Measurements from ENCODE around the gene SLIT3. TPM values are rescaled to one million over a fixed set of nuclear protein-coding genes. Genes with fewer than 3 reads are reported as not detected.

Gene SLIT3
- total RNA-seq, 6 experiments from 2014 or later = 0.31 to 1.2 (median 0.65) TPM

DNA sequence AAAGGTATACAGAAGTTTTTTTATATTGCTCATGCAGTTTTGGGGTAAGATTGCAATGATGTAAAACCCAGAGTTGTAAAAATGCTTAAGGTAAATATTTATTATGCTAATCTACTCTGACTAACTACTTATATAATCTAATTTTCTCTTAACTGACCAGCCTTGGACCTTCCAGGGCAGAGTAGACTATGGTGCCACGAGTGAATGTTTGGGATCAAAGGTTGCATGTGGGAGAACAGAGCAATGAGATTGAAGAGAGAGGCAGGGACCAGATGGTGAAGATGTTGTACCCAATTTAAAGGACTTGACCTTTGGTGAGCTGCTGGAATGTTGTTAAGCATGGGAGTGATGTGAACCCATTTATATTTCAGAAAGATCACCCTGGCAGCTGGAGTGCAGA lies 686.9 kb downstream of the SLIT3 start:
- Histone ChIP-seq H3K9me3 (no peaks in the 10 kb centered on the region), H3K27me3 (no peaks in the 10 kb centered on the region), H3K4me1 (peaks cover 0 to 30% (median 10%) of the 10 kb centered on the region in 4 donors), H3K36me3 (no peaks in the 10 kb centered on the region), H3K27ac (peak overlapping the region in 2 of 3 donors; percentile 86 to 91), H3K4me3 (no peak overlapping the region)
- DNase-seq (peak in 1 of 3 donors; percentile 69), ATAC-seq (peak; percentile 78 to 89 (median 82))
- intact Hi-C loops (cut with DNase I) = no loop called here
- 36% methylated on average over 1 of the region's 1 CpG for WGBS (ENCODE audit: insufficient coverage, low coverage, low lambda C conversion rate, missing lambda C conversion rate)
- TF ChIP-seq POLR2A (IDR thresholded peaks at IDR 0.05) = no peak
- TF ChIP-seq, protein P1, sequence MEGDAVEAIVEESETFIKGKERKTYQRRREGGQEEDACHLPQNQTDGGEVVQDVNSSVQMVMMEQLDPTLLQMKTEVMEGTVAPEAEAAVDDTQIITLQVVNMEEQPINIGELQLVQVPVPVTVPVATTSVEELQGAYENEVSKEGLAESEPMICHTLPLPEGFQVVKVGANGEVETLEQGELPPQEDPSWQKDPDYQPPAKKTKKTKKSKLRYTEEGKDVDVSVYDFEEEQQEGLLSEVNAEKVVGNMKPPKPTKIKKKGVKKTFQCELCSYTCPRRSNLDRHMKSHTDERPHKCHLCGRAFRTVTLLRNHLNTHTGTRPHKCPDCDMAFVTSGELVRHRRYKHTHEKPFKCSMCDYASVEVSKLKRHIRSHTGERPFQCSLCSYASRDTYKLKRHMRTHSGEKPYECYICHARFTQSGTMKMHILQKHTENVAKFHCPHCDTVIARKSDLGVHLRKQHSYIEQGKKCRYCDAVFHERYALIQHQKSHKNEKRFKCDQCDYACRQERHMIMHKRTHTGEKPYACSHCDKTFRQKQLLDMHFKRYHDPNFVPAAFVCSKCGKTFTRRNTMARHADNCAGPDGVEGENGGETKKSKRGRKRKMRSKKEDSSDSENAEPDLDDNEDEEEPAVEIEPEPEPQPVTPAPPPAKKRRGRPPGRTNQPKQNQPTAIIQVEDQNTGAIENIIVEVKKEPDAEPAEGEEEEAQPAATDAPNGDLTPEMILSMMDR (IDR thresholded peaks at IDR 0.05) = no peak

DNA sequence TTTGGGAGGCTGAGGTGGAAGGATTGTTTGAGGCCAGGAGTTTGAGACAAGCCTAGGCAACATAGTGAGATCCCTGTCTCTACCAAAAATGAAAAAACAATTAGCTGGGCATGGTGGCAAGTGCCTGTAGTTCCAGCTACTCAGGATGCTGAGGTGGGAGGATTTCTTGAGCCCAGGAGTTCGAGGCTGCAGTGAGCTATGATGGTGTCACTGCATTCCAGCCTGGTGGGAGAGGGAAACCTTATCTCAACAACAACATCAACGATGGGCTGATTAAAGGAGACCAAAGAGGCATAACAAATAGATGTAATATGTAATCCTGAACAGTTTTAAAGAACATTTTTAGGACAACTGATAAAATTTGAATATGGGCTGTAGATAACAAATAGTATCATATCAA lies 687.5 kb downstream of the SLIT3 start:
- 19% methylated on average over 2 of the region's 2 CpGs for WGBS (ENCODE audit: insufficient coverage, low coverage, low lambda C conversion rate, missing lambda C conversion rate)
- DNase-seq = no peak
- no peak overlapping the region for H3K4me3 ChIP-seq
- no peak for TF ChIP-seq POLR2A (IDR thresholded peaks at IDR 0.05)
- TF ChIP-seq, protein P1 (IDR thresholded peaks at IDR 0.05) = no peak
- peak in 1 of 4 donors; percentile 13 for ATAC-seq
- H3K36me3 ChIP-seq = no peaks in the 10 kb centered on the region
- H3K4me1 ChIP-seq = peaks cover 0 to 30% (median 10%) of the 10 kb centered on the region in 4 donors
- peak overlapping the region; percentile 54 to 91 (median 86) for H3K27ac ChIP-seq
- intact Hi-C loops (cut with DNase I) = no loop called here
- no peaks in the 10 kb centered on the region for H3K27me3 ChIP-seq
- H3K9me3 ChIP-seq = no peaks in the 10 kb centered on the region

DNA sequence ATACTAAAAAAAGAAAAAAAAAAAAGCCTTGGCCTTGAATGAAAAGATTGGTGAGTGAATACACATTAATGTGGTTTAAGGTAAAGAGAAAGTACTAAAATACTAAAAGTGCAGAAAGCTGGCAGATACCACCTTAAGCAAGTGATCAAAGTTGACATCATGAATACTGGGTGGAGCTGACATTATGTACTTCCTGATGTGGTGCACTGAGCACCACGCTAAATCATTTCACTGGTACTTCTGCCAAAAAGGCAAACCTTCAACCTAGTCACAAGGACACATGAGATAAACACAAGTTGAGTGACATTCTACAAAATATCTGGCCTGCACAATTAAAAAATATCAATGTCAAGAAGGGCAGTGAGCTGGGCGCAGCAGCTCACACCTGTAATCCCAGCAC lies 687.9 kb downstream of the SLIT3 start:
- Histone ChIP-seq H3K36me3 (no peaks in the 10 kb centered on the region), H3K27ac (peak overlapping the region; percentile 54 to 91 (median 86)), H3K9me3 (no peaks in the 10 kb centered on the region), H3K4me3 (no peak overlapping the region), H3K27me3 (no peaks in the 10 kb centered on the region), H3K4me1 (peaks cover 0 to 30% (median 10%) of the 10 kb centered on the region in 4 donors)
- ATAC-seq (peak; percentile 88 to 93 (median 90)), DNase-seq (no peak)
- intact Hi-C loops (cut with DNase I) = no loop called here
- WGBS (ENCODE audit: insufficient coverage, low coverage, low lambda C conversion rate, missing lambda C conversion rate) = 18% methylated on average over 2 of the region's 2 CpGs
- TF ChIP-seq, protein P1 (IDR thresholded peaks at IDR 0.05) = no peak
- no peak for TF ChIP-seq POLR2A (IDR thresholded peaks at IDR 0.05)

DNA sequence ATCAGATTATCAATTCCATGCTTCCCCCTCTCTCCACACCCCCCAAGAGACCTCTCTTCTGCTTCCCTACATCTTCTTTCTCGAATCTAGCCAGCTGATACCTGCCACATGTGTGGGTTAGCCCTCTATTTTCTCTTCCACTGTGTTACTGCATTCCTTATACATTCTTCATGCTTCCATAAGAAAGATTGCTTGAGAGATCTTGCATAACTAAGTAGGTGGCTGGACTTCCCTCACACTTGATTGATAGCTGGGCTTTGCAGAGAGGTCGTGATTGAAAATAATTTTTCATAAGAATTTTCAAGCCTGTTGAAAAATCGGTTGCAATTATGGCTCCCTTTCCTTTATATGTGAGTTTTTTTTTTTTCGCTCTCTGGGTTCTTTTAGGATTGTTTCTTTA lies 688.8 kb downstream of the SLIT3 start:
- peaks cover 0 to 30% (median 10%) of the 10 kb centered on the region in 4 donors for H3K4me1 ChIP-seq
- no peak overlapping the region for H3K4me3 ChIP-seq
- TF ChIP-seq, protein P1 (IDR thresholded peaks at IDR 0.05) = no peak
- TF ChIP-seq POLR2A (IDR thresholded peaks at IDR 0.05) = no peak
- intact Hi-C loops (cut with DNase I) = no loop called here
- no peaks in the 10 kb centered on the region for H3K36me3 ChIP-seq
- DNase-seq (no peak), ATAC-seq (no peak)
- H3K9me3 ChIP-seq = no peaks in the 10 kb centered on the region
- peak overlapping the region in 2 of 3 donors; percentile 86 to 91 for H3K27ac ChIP-seq
- 75% methylated on average over 4 of the region's 4 CpGs for WGBS (ENCODE audit: insufficient coverage, low coverage, low lambda C conversion rate, missing lambda C conversion rate)
- no peaks in the 10 kb centered on the region for H3K27me3 ChIP-seq

MicroRNAs within 50 kb of the gene (microRNA counts, 767-probe panel; counts per million panel counts)
- 237 counts per million for microRNA hsa-miR-585

Small RNAs within 50 kb of the gene (microRNA-seq; reads per million reads assigned to microRNA genes)
- gene MIR218-2 (0 reads per million in 2 donors), gene MIR585 (1.4 to 3.9 reads per million in 2 donors)

Small RNAs within 50 kb of the gene (small RNA-seq; reads per million reads assigned to genes)
- gene MIR218-2 (0 reads per million in 2 experiments), gene MIR585 (0 to 0.39 reads per million in 2 experiments), gene RF00019 (0 reads per million in 2 experiments)

Measured in right lobe of liver (tissue), 6 donors.